Osteocyte (in vitro differentiated cells): ENCODE results near the gene TCN2. TPM values are rescaled to one million over a fixed set of nuclear protein-coding genes. Genes with fewer than 3 reads are reported as not detected.

ENCODE experiments used
- DNase-seq: peaks from one replicate; pipeline ENCODE4 v3.0.0; 2021; ENCODE audit warnings: mixed read lengths; ENCODE audit not compliant: unreplicated experiment; ENCODE audit errors: extremely low spot score
- H3K27ac Mint-ChIP-seq: one replicate; pipeline ENCODE4 v1.8.0; 2021; ENCODE audit warnings: mild to moderate bottlenecking, mixed read lengths; ENCODE audit not compliant: unreplicated experiment
- H3K27me3 Mint-ChIP-seq: one replicate; pipeline ENCODE4 v1.8.0; 2021; ENCODE audit warnings: mixed read lengths; ENCODE audit not compliant: unreplicated experiment
- H3K36me3 Mint-ChIP-seq: one replicate; pipeline ENCODE4 v1.8.0; 2021; ENCODE audit warnings: mixed read lengths; ENCODE audit not compliant: unreplicated experiment
- H3K4me1 Mint-ChIP-seq: one replicate; pipeline ENCODE4 v1.8.0; 2021; ENCODE audit warnings: mixed read lengths; ENCODE audit not compliant: unreplicated experiment
- H3K4me3 Mint-ChIP-seq: one replicate; pipeline ENCODE4 v1.8.0; 2021; ENCODE audit warnings: mild to moderate bottlenecking, moderate library complexity, mixed read lengths; ENCODE audit not compliant: unreplicated experiment
- H3K9me3 Mint-ChIP-seq: one replicate; pipeline ENCODE4 v1.8.0; 2021; ENCODE audit warnings: mixed read lengths; ENCODE audit not compliant: unreplicated experiment
- CTCF ChIP-seq: fragments of 200-600 bp; sonication (generic); IDR thresholded peaks from 2 replicates; pipeline ENCODE4 v1.5.0; 2021; ENCODE audit warnings: antibody characterized with exemption, mild to moderate bottlenecking, moderate library complexity
- total RNA-seq: library from RNA; stranded (reverse); gene quantifications from 2 replicates; pipeline ENCODE4 v1.2.1, GENCODE V29; 2021

Gene TCN2
- total RNA-seq, 1 donor from 2014 or later, result 57.7 TPM

GRCh38 chr22:30636226-30637077 is 29.5 kb downstream of the TCN2 start:
- no peaks in the 10 kb centered on the region for H3K27me3 Mint-ChIP-seq
- no peak for DNase-seq
- no peaks in the 10 kb centered on the region for H3K9me3 Mint-ChIP-seq
- H3K4me1 Mint-ChIP-seq, result peaks cover 28% of the 10 kb centered on the region
- peaks cover 3% of the 10 kb centered on the region for H3K36me3 Mint-ChIP-seq
- H3K4me3 Mint-ChIP-seq, result peak overlapping the region; percentile 76
- peak overlapping the region; percentile 84 for H3K27ac Mint-ChIP-seq
- no peak for TF ChIP-seq CTCF

GRCh38 chr22:30637701-30638114 is 30.7 kb downstream of the TCN2 start:
- no peak for TF ChIP-seq CTCF
- Mint-ChIP-seq H3K36me3 (peaks cover 3% of the 10 kb centered on the region), H3K27ac (peak overlapping the region; percentile 60), H3K4me3 (peak overlapping the region; percentile 52), H3K9me3 (no peaks in the 10 kb centered on the region), H3K27me3 (no peaks in the 10 kb centered on the region), H3K4me1 (peaks cover 28% of the 10 kb centered on the region)
- DNase-seq, result no peak

GRCh38 chr22:30640361-30640760 is 33.4 kb downstream of the TCN2 start:
- Mint-ChIP-seq H3K36me3 (peaks cover 3% of the 10 kb centered on the region), H3K4me1 (peaks cover 20% of the 10 kb centered on the region), H3K9me3 (no peaks in the 10 kb centered on the region), H3K27me3 (no peaks in the 10 kb centered on the region), H3K4me3 (no peak overlapping the region), H3K27ac (no peak overlapping the region)
- no peak for DNase-seq
- no peak for TF ChIP-seq CTCF

GRCh38 chr22:30640839-30641430 is 34.0 kb downstream of the TCN2 start:
- H3K36me3 Mint-ChIP-seq, result peaks cover 3% of the 10 kb centered on the region
- H3K27ac Mint-ChIP-seq, result no peak overlapping the region
- H3K9me3 Mint-ChIP-seq, result no peaks in the 10 kb centered on the region
- no peak overlapping the region for H3K4me3 Mint-ChIP-seq
- no peak for TF ChIP-seq CTCF
- no peaks in the 10 kb centered on the region for H3K27me3 Mint-ChIP-seq
- peaks cover 19% of the 10 kb centered on the region for H3K4me1 Mint-ChIP-seq
- no peak for DNase-seq
